ENCODE data around the gene FOXL3. TPM values are rescaled to one million over a fixed set of nuclear protein-coding genes. Genes with fewer than 3 reads are reported as not detected.

The FOXL3 gene
- total and polyA plus RNA-seq, 4 donors: not detected

DNA sequence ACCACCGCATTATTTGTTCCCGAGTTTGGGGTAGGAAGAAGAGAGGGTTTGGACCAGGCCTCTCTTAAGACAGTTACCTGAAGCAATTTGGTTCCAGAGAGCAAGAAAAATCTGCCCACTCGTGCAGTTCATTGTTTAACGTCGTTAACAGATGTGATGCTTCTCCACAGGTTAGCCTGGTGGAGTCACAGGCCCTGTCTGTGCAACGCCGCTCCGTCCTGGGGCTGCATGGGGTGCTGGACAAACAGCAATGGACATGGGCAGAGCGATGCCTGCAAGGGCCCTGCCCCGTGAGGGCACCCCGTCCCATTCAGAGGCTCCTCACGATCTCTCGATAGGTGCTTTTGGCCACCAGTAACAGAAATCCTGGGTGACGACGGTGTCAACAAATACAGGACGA, 9.7 kb downstream of the FOXL3 start:
- DNase-seq: no peak
- Histone ChIP-seq H3K9me3 (ENCODE audit: control insufficient read depth in 4 of 4, insufficient read depth in 3 of 4, low read length in 3 of 4) (peaks cover 0 to 2% (median 0%) of the 10 kb centered on the region in 4 donors), H3K27ac (ENCODE audit: low read depth in 1 of 2, low read length in 1 of 2) (no peak overlapping the region), H3K9ac (ENCODE audit: insufficient read depth in 1 of 2, low read length in 2 of 2) (no peak overlapping the region), H3K4me1 (ENCODE audit: control insufficient read depth in 5 of 5, insufficient read depth in 5 of 5, low read length in 5 of 5) (no peaks in the 10 kb centered on the region), H3K27me3 (ENCODE audit: control insufficient read depth in 3 of 3, insufficient read depth in 3 of 3, low read length in 2 of 3) (peaks cover 2 to 5% (median 3%) of the 10 kb centered on the region in 3 donors), H3K4me3 (no peak overlapping the region), H3K36me3 (ENCODE audit: control insufficient read depth in 4 of 4, insufficient read depth in 4 of 4, low read length in 4 of 4) (no peaks in the 10 kb centered on the region)
- WGBS, 2 donors: 94 to 95% methylated on average over 16 of the region's 16 CpGs
- no peak for ATAC-seq (ENCODE audit: insufficient read depth, low FRiP score)
- TF ChIP-seq, protein P1, sequence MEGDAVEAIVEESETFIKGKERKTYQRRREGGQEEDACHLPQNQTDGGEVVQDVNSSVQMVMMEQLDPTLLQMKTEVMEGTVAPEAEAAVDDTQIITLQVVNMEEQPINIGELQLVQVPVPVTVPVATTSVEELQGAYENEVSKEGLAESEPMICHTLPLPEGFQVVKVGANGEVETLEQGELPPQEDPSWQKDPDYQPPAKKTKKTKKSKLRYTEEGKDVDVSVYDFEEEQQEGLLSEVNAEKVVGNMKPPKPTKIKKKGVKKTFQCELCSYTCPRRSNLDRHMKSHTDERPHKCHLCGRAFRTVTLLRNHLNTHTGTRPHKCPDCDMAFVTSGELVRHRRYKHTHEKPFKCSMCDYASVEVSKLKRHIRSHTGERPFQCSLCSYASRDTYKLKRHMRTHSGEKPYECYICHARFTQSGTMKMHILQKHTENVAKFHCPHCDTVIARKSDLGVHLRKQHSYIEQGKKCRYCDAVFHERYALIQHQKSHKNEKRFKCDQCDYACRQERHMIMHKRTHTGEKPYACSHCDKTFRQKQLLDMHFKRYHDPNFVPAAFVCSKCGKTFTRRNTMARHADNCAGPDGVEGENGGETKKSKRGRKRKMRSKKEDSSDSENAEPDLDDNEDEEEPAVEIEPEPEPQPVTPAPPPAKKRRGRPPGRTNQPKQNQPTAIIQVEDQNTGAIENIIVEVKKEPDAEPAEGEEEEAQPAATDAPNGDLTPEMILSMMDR (IDR thresholded peaks at IDR 0.05; ENCODE audit: control extremely low read depth, extremely low read depth): no peak

DNA sequence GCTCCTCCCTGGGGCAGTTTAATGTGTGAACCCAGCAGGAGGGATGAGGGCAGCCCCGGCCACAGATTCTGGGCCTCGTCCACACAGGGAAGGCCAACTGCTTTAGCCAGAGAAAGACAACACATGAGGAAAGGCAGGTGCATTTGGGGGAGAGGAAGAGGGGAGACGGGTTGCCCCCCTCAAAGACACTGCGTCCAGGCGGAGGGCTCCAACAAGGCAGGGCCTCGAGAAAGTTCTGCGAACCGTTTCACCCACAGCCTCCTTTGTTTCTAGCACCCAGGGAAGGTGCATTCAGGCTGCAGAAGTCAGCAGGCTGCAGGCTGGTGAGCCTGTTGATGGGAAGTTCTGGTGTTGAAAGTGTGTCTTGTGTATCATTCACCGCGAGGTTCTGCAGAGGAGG, 10.1 kb downstream of the FOXL3 start:
- DNase-seq: no peak

DNA sequence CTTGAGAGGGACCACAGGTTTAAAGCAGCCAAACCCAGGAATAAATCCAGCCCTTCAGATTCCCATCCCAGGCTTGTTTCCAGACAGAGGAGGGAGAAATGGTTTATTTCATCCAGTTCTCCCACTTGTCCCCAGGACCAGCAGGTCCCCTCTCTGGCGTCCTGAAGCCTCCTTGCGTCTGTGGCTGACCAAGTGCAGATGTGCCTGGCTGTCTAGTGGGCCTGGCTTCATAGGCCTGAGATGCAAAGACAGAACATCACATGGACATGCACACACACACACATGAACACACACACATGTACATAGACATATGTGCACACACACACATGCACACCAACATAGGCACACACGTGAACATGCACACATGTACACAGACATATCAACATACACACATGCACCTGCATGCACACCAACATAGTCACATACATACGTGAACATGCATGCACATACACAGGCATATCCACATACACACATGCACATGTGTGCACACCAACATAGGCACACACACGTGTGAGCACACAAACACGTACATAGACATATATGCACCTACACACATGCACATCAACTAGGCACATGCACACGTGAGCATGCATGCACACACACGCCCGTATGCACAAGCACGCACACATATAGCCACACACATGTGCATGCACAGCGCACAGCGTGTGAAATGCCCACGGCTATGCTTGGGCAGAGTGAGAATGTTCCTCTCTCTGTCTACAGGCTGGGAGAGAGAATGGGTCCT, 10.7 kb downstream of the FOXL3 start:
- WGBS, 2 donors: 94 to 95% methylated on average over 13 of the region's 13 CpGs
- Histone ChIP-seq H3K4me1 (ENCODE audit: control insufficient read depth in 5 of 5, insufficient read depth in 5 of 5, low read length in 5 of 5) (no peaks in the 10 kb centered on the region), H3K4me3 (no peak overlapping the region), H3K27ac (ENCODE audit: low read depth in 1 of 2, low read length in 1 of 2) (no peak overlapping the region), H3K27me3 (ENCODE audit: control insufficient read depth in 3 of 3, insufficient read depth in 3 of 3, low read length in 2 of 3) (peaks cover 0 to 2% (median 2%) of the 10 kb centered on the region in 3 donors), H3K9ac (ENCODE audit: insufficient read depth in 1 of 2, low read length in 2 of 2) (no peak overlapping the region), H3K36me3 (ENCODE audit: control insufficient read depth in 4 of 4, insufficient read depth in 4 of 4, low read length in 4 of 4) (no peaks in the 10 kb centered on the region), H3K9me3 (ENCODE audit: control insufficient read depth in 4 of 4, insufficient read depth in 3 of 4, low read length in 3 of 4) (peaks cover 0 to 2% (median 0%) of the 10 kb centered on the region in 4 donors)
- ATAC-seq (ENCODE audit: insufficient read depth, low FRiP score) (no peak), DNase-seq (no peak)
- TF ChIP-seq, protein P1 (IDR thresholded peaks at IDR 0.05; ENCODE audit: control extremely low read depth, extremely low read depth): no peak

More for the DNA sequence above, 10.1 kb downstream of the FOXL3 start:
- Histone ChIP-seq H3K27ac (ENCODE audit: low read depth in 1 of 2, low read length in 1 of 2) (no peak overlapping the region), H3K36me3 (ENCODE audit: control insufficient read depth in 4 of 4, insufficient read depth in 4 of 4, low read length in 4 of 4) (no peaks in the 10 kb centered on the region), H3K27me3 (ENCODE audit: control insufficient read depth in 3 of 3, insufficient read depth in 3 of 3, low read length in 2 of 3) (peaks cover 2 to 3% (median 2%) of the 10 kb centered on the region in 3 donors), H3K4me1 (ENCODE audit: control insufficient read depth in 5 of 5, insufficient read depth in 5 of 5, low read length in 5 of 5) (no peaks in the 10 kb centered on the region), H3K4me3 (no peak overlapping the region), H3K9ac (ENCODE audit: insufficient read depth in 1 of 2, low read length in 2 of 2) (no peak overlapping the region), H3K9me3 (ENCODE audit: control insufficient read depth in 4 of 4, insufficient read depth in 3 of 4, low read length in 3 of 4) (peaks cover 0 to 2% (median 0%) of the 10 kb centered on the region in 4 donors)
- TF ChIP-seq, protein P1 (IDR thresholded peaks at IDR 0.05; ENCODE audit: control extremely low read depth, extremely low read depth): no peak
- ATAC-seq (ENCODE audit: insufficient read depth, low FRiP score): no peak
- WGBS, 2 donors: 89 to 93% methylated on average over 10 of the region's 10 CpGs
